Keratinocyte (primary cell): ENCODE data around the gene LZTR1. TPM values are rescaled to one million over a fixed set of nuclear protein-coding genes. Genes with fewer than 3 reads are reported as not detected.

ENCODE experiments used
- DNase-seq: peaks from one replicate; pipeline ENCODE4 v3.0.0-alpha.2; 2011; ENCODE audit warnings: low read depth, missing footprints, low spot score
- FAIRE-seq: peaks from 2 replicates; lab custom pipeline; 2011; peaks lifted over from hg19 to GRCh38; lab: Jason Lieb, UNC
- H2AFZ ChIP-seq: 2 replicates; pipeline ENCODE4 v1.6.0; 2012; ENCODE audit warnings: low read length, control low read depth, inconsistent platforms; ENCODE audit not compliant: control insufficient read depth
- H3K27ac ChIP-seq: 2 replicates; pipeline ENCODE4 v1.5.1; 2011; ENCODE audit warnings: low read length; ENCODE audit not compliant: control insufficient read depth, insufficient read depth
- H3K27me3 ChIP-seq: 3 replicates; pipeline ENCODE4 v1.6.0; 2011; ENCODE audit warnings: low read length; ENCODE audit not compliant: control insufficient read depth, insufficient read depth; ENCODE audit errors: extremely low read depth
- H3K36me3 ChIP-seq, 2 experiments: 2 replicates in 1 of 2; 3 replicates in 1 of 2; pipeline ENCODE4 v1.5.1; 2011; ENCODE audit warnings: low read length in 2 of 2, mild to moderate bottlenecking in 1 of 2; ENCODE audit not compliant: control insufficient read depth in 2 of 2, insufficient read depth in 2 of 2; ENCODE audit errors: extremely low read depth in 1 of 2
- H3K4me1 ChIP-seq: 3 replicates; pipeline ENCODE4 v1.5.1; 2011; ENCODE audit warnings: low read length; ENCODE audit not compliant: control insufficient read depth, insufficient read depth; ENCODE audit errors: extremely low read depth
- H3K4me2 ChIP-seq: 3 replicates; pipeline ENCODE4 v1.6.0; 2011; ENCODE audit warnings: low read depth, low read length; ENCODE audit not compliant: control insufficient read depth, insufficient read depth; ENCODE audit errors: extremely low read depth
- H3K4me3 ChIP-seq, 3 experiments: fragments of 200-600 bp in 1 of 3; sonication (generic) in 1 of 3; 2 replicates in 2 of 3; 3 replicates in 1 of 3; pipeline ENCODE4 v1.5.1; 2011 to 2016; ENCODE audit warnings: low read length in 3 of 3, mild to moderate bottlenecking in 3 of 3, control low read depth in 2 of 3, inconsistent platforms in 1 of 3, low read depth in 1 of 3, mixed read lengths in 1 of 3, mixed run types in 1 of 3, moderate library complexity in 1 of 3; ENCODE audit not compliant: control insufficient read depth in 2 of 3, insufficient read depth in 2 of 3; ENCODE audit errors: extremely low read depth in 1 of 3
- H3K79me2 ChIP-seq: 2 replicates; pipeline ENCODE4 v1.6.0; 2012; ENCODE audit warnings: low read length; ENCODE audit not compliant: control insufficient read depth, insufficient read depth
- H3K9ac ChIP-seq: 3 replicates; pipeline ENCODE4 v1.6.0; 2011; ENCODE audit warnings: low read length; ENCODE audit not compliant: control insufficient read depth, insufficient read depth; ENCODE audit errors: extremely low read depth
- H3K9me1 ChIP-seq: 3 replicates; pipeline ENCODE4 v1.6.0; 2011; ENCODE audit warnings: low read length; ENCODE audit not compliant: control insufficient read depth, insufficient read depth; ENCODE audit errors: extremely low read depth
- H3K9me3 ChIP-seq: 2 replicates; pipeline ENCODE4 v1.5.1; 2012; ENCODE audit warnings: low read depth, low read length; ENCODE audit not compliant: control insufficient read depth
- H4K20me1 ChIP-seq: 3 replicates; pipeline ENCODE4 v1.6.0; 2011; ENCODE audit warnings: low read length; ENCODE audit not compliant: control insufficient read depth, insufficient read depth; ENCODE audit errors: extremely low read depth
- EZH2 ChIP-seq: IDR thresholded peaks from one replicate; pipeline ENCODE4 v1.6.1; 2012; ENCODE audit warnings: inconsistent platforms, mild to moderate bottlenecking, low read length, moderate library complexity
- dilution Hi-C: fragments of 300-500 bp; cut with MboI; formaldehyde crosslinking; loops from one replicate; pipeline ENCODE4 v1.7.0; 2020; ENCODE audit warnings: low sequenced_read_pairs; ENCODE audit not compliant: extremely low pct_ligation_motif_present
- polyA plus RNA-seq, 5 experiments: library from polyadenylated mRNA; depleted of rRNA in 3 of 5; stranded (reverse) in 3 of 5; stranded (forward) in 1 of 5; unstranded in 1 of 5; fragments of >200 nt; gene quantifications; 1 replicate in 1 of 5; 2 replicates in 3 of 5; 3 replicates in 1 of 5; pipeline versions ENCODE4 v1.2.1 to v1.2.3, GENCODE V29; 2011 to 2012; ENCODE audit warnings: missing spikeins in 2 of 5, low read depth in 1 of 5, low replicate concordance in 1 of 5
- TF ChIP-seq, protein P1 (sequence below), 3 experiments: IDR thresholded peaks in 1 of 3; conservative IDR thresholded peaks in 1 of 3; optimal IDR thresholded peaks in 1 of 3; 2 replicates in 2 of 3; 3 replicates in 1 of 3; pipeline versions ENCODE3 to v1.5.1; 2011; ENCODE audit warnings: low read length in 3 of 3, mild to moderate bottlenecking in 3 of 3, moderate library complexity in 2 of 3, control low read depth in 1 of 3, inconsistent platforms in 1 of 3; ENCODE audit not compliant: insufficient read depth in 2 of 3; ENCODE audit errors: extremely low read depth in 1 of 3

Gene LZTR1
- polyA plus RNA-seq, 1 donor (not counting 4 experiments of a cell fraction or from before 2014, with no cell fraction given): 37.0 TPM

GRCh38 chr22:20998411-20999336 is 16.6 kb downstream of the LZTR1 start:
- H3K9me3 ChIP-seq: no peaks in the 10 kb centered on the region
- TF ChIP-seq EZH2: no peak
- TF ChIP-seq, protein P1, sequence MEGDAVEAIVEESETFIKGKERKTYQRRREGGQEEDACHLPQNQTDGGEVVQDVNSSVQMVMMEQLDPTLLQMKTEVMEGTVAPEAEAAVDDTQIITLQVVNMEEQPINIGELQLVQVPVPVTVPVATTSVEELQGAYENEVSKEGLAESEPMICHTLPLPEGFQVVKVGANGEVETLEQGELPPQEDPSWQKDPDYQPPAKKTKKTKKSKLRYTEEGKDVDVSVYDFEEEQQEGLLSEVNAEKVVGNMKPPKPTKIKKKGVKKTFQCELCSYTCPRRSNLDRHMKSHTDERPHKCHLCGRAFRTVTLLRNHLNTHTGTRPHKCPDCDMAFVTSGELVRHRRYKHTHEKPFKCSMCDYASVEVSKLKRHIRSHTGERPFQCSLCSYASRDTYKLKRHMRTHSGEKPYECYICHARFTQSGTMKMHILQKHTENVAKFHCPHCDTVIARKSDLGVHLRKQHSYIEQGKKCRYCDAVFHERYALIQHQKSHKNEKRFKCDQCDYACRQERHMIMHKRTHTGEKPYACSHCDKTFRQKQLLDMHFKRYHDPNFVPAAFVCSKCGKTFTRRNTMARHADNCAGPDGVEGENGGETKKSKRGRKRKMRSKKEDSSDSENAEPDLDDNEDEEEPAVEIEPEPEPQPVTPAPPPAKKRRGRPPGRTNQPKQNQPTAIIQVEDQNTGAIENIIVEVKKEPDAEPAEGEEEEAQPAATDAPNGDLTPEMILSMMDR (optimal IDR thresholded peaks at IDR 0.05 in 1 of 3, IDR thresholded peaks at IDR 0.05 in 1 of 3, conservative IDR thresholded peaks at IDR 0.05 in 1 of 3; ENCODE audit: extremely low read depth in 1 of 3, insufficient read depth in 2 of 3, low read length in 3 of 3): no peak
- FAIRE-seq (no peak), DNase-seq (no peak)
- peaks cover 26% of the 10 kb centered on the region for H3K79me2 ChIP-seq
- H3K4me2 ChIP-seq: no peak overlapping the region
- H2AFZ ChIP-seq: no peak overlapping the region
- peaks cover 17 to 31% of the 10 kb centered on the region in 2 experiments for H3K36me3 ChIP-seq
- no peaks in the 10 kb centered on the region for H4K20me1 ChIP-seq
- no peaks in the 10 kb centered on the region for H3K27me3 ChIP-seq
- no peaks in the 10 kb centered on the region for H3K9me1 ChIP-seq
- dilution Hi-C loops: no loop called here
- H3K4me3 ChIP-seq: no peak overlapping the region
- no peak overlapping the region for H3K27ac ChIP-seq
- H3K4me1 ChIP-seq: peaks cover 20% of the 10 kb centered on the region
- no peak overlapping the region for H3K9ac ChIP-seq

DNA sequence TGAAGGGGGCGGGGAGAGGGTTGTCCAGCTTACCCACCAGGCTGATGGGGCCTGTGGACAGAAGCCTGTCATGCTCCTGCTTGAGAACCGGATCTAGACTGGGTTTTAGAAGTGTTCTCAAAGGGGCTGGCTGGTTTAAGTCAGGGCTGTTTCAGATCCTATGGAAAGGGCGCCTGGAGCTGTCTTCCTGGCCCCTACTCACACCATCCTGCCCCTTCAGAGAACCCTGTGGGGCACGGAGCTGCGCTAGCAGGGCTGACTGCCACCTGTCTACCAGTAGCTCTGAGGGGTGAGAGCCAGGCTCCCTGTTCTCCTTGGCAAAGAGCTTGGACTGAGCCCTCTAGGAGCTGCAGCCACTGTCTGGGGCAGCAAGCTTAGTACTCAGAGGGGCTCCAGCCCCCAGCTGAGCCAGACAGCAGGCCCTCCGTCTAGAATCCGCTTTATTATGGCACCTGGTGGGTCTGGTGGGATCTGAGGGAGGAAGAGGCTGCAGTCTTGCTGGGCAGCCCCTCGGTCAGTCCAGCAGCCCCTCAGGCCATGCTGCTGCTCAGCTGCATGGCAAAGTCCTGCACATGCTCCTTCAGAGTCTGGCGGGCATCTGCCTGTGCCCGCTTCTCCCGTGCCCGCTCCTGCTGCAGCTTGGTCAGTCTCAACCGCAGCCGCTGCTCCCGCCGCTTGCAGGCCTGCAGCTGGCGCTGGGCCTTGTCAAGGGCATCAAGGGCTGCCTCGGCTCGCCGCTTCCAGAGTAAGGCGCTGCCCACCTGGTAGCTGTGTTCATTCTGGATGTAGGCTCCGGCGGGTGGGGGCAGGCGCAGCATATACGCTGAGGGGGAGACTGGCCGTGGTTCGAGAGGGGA is 17.5 kb downstream of the LZTR1 start:
- H3K79me2 ChIP-seq: peaks cover 28% of the 10 kb centered on the region
- no peaks in the 10 kb centered on the region for H4K20me1 ChIP-seq
- dilution Hi-C loops: no loop called here
- H3K4me1 ChIP-seq: peaks cover 20% of the 10 kb centered on the region
- peaks cover 17 to 23% of the 10 kb centered on the region in 2 experiments for H3K36me3 ChIP-seq
- DNase-seq (no peak), FAIRE-seq (no peak)
- peak overlapping the region; percentile 99 for H3K4me2 ChIP-seq
- H3K27ac ChIP-seq: no peak overlapping the region
- H3K9ac ChIP-seq: no peak overlapping the region
- no peak overlapping the region for H3K4me3 ChIP-seq
- no peaks in the 10 kb centered on the region for H3K9me1 ChIP-seq
- H3K27me3 ChIP-seq: no peaks in the 10 kb centered on the region
- no peak overlapping the region for H2AFZ ChIP-seq
- no peak for TF ChIP-seq EZH2
- TF ChIP-seq, protein P1 (optimal IDR thresholded peaks at IDR 0.05 in 1 of 3, IDR thresholded peaks at IDR 0.05 in 1 of 3, conservative IDR thresholded peaks at IDR 0.05 in 1 of 3; ENCODE audit: extremely low read depth in 1 of 3, insufficient read depth in 2 of 3, low read length in 3 of 3): no peak
- H3K9me3 ChIP-seq: no peaks in the 10 kb centered on the region
